Measurements from ENCODE around the gene ORAI1.
"Not testable (repeated sequence)": the region's sequence is repeated elsewhere in the genome, so short reads cannot be mapped to it uniquely, and the experiment has no call there.

The ORAI1 gene

GRCh38 chr12:121649819-121650353, 23.6 kb downstream of the ORAI1 start:
- DNase-seq = no peak

- DNase-seq = no peak
These were observed 25.0 kb downstream of the ORAI1 start for GRCh38 chr12:121651320-121651719.

GRCh38 chr12:121652767-121653497, 26.6 kb downstream of the ORAI1 start:
- DNase-seq = no peak

- DNase-seq = no peak
These were observed 27.7 kb downstream of the ORAI1 start for GRCh38 chr12:121653999-121654398.

GRCh38 chr12:121656122-121656521, 29.8 kb downstream of the ORAI1 start:
- no peak for DNase-seq

GRCh38 chr12:121657305-121658008, 31.1 kb downstream of the ORAI1 start:
- no peak for DNase-seq

- not testable (repeated sequence) for DNase-seq
These were observed 35.2 kb downstream of the ORAI1 start for GRCh38 chr12:121661353-121662105.

GRCh38 chr12:121663610-121663929, 37.2 kb downstream of the ORAI1 start:
- DNase-seq = no peak

GRCh38 chr12:121666829-121667228, 40.5 kb downstream of the ORAI1 start:
- DNase-seq = not testable (repeated sequence)

GRCh38 chr12:121668750-121669520, 42.6 kb downstream of the ORAI1 start:
- peak; percentile 52 for DNase-seq

GRCh38 chr12:121669521-121669900, 43.2 kb downstream of the ORAI1 start, which contains the start of gene MORN3:
TSS of gene MORN3 (minus strand) at chr12:121669654. CDS start at chr12:121669483, 171 bp downstream.
- no peak for DNase-seq

- DNase-seq = no peak
These were observed 46.7 kb downstream of the ORAI1 start for GRCh38 chr12:121673013-121673511.

- DNase-seq = no peak
These were observed 49.9 kb downstream of the ORAI1 start for GRCh38 chr12:121676190-121676589.

GRCh38 chr12:121678305-121678704, 52.0 kb downstream of the ORAI1 start:
- no peak for DNase-seq

GRCh38 chr12:121678716-121679300, 52.5 kb downstream of the ORAI1 start:
- no peak for DNase-seq

GRCh38 chr12:121679661-121680197, 53.4 kb downstream of the ORAI1 start:
- DNase-seq = not testable (repeated sequence)

GRCh38 chr12:121688966-121689365, 62.6 kb downstream of the ORAI1 start:
- no peak for DNase-seq

GRCh38 chr12:121689430-121689829, 63.1 kb downstream of the ORAI1 start:
- DNase-seq = no peak
